SKM-1 (cell line): ENCODE data around the gene SLC4A1.
"Not testable (repeated sequence)": the region's sequence is repeated elsewhere in the genome, so short reads cannot be mapped to it uniquely, and the experiment has no call there.

Experiments
- DNase-seq: peaks from one replicate; lab custom pipeline; 2025; ENCODE audit not compliant: unreplicated experiment; lab: John Stamatoyannopoulos, UW

Gene SLC4A1

GRCh38 chr17:44257815-44258760, 9.8 kb downstream of the SLC4A1 start:
- DNase-seq, result no peak

DNA sequence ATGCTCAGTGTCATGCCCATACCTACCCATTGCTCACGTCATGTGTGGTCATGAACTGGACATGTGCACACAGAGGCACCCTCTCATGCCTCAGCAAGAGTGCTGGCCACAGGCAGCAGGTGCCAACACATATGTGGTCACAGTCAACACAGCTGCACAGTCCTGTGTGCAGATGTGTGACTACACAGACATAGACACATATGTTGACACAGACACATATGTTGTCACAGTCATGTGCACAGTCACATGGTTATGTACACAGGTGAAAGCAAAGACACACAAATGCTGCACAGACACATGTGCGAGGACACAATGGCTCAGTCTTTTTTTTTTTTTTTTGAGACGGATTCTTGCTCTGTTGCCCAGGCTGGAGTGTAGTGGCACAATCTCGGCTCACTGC, 11.3 kb downstream of the SLC4A1 start:
- DNase-seq, result no peak

DNA sequence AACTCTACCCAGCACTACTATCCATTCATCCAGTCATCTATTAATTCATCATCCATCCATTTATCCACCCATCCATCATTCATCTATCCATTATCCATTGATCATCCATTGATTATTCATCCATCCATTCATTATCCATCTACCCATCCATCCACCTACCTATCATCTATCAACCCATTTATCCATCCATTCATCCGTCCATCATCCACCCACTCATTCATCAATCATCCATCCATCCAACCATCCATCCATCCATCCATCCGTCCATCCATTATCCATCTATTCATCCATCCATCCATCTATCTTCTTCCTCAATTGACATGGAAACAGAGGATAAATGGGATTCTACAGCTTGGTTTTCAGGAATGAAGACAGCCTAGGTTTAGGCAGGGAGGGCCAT, 12.0 kb downstream of the SLC4A1 start:
- DNase-seq, result no peak

GRCh38 chr17:44254361-44255095, 13.4 kb downstream of the SLC4A1 start:
- no peak for DNase-seq

- no peak for DNase-seq
These were observed 14.9 kb downstream of the SLC4A1 start for GRCh38 chr17:44253006-44253405.

DNA sequence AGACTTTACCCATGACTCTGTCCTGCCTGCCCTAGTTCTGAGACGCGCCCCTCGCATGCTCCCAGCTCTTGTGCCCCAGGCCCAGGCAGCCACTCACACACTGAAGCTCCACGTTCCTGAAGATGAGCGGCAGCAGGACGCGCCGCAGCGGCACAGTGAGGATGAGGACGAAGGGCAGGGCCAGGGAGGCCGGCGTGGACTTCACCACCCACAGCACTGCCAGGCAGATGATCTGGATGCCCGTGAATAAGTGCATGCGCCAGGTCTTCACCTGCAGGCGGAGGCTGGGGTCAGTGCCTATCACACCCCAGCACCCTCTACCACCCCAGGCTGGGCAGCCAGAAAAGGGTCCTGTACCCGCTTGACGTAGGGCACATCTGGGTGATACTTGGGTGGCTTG, 16.9 kb downstream of the SLC4A1 start:
- no peak for DNase-seq

DNA sequence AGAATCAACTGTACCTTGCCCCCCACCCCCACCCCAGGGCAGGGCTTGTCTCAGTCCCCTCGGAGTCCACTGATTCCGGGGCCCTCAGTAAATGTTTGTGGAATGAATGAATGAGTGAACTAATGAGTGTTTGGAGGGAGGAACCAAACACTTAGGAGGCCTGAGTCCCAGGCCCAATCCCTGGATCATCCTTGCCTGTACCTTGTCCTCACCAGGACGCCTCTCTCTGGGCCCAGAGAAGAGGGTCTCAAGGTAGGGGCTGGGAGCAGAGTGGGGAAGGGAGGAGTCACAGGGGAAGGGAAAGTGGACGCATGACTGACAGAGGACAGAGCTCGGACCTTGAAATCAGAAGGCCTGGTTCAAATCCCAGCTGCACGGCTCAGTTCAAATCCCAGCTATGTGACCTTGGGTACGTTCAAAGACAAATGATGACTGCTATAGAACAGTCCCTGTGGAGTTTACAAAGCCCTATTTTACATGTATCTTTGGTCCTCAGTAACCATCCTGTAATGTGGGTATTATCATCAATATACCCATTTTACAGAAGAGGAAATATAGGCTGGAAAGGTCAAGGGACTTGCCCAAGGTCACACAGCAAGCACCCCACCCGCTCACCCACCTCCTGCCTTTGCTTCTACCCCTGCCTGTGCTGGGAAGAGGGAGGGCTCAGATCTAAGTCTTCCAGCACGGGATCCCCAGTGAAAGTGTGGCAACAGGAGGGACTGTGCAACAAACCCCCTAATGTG, 18.3 kb downstream of the SLC4A1 start:
- DNase-seq, result no peak

DNA sequence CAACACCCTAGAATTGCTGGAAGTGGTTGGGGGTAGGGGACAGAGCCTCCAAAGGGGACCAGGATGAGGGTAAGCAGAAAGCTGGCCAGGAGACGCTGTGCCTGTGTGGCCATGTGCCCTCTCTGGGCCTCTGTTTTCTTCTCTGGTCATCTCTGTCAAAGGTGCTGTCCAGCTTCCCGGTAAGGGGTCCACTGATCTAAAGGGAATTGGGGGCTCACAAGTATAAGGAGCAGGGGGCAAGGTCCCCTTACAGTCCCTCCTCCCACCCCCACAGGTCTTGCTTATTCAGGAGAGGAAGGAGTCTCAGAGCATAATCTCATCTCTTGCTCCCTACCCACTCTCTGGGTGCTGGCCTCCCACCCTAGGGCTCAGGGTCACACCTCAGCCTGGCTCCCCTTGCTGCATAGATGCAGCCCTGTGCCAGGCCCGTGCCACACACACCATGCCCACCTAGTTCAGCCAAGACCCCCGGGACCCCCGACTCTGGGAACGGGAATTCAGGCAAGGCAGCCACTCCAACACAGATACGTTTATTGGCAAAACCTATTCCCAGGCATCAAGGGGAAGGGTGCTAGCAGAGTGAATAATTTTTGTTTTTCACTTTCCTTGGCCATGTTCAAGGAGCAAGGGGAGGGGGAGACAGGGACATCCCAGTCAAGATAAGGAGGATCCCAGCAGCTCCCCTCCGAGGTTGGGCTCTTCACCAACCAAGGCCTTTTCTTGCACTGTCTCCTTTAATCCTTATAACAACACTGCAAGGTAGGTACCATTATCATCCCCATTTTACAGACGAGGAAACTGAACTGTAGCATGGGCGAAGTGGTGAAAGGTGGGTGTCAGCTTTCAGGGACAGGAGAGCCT, 19.8 kb downstream of the SLC4A1 start:
- DNase-seq, result no peak

- DNase-seq, result no peak
These were observed 20.5 kb downstream of the SLC4A1 start for GRCh38 chr17:44247440-44247841.

DNA sequence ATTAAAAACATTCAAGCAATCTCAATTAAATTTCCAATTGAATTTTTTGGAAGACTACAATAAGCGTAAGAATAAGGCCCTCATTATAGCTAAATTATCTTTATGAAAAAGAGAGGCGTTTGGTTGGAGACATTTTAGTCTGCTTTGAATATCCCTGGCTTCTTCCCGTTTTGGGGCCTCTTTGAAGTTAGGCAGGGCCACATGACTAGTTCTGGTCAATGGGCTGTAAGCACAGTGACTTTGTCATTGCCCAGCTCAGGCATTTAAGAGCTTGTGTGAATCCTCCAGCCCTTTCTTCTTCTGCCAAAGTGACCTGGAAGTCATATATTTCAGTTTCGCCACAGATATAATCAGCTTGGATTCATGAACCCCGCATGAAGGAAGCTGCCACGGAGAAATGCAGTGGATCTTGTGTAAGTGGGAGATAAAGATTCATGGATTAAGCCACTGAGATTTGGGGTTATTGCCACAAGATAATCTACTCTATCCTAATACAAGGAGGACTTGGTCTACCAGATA, 26.8 kb downstream of the SLC4A1 start:
- DNase-seq, result no peak

DNA sequence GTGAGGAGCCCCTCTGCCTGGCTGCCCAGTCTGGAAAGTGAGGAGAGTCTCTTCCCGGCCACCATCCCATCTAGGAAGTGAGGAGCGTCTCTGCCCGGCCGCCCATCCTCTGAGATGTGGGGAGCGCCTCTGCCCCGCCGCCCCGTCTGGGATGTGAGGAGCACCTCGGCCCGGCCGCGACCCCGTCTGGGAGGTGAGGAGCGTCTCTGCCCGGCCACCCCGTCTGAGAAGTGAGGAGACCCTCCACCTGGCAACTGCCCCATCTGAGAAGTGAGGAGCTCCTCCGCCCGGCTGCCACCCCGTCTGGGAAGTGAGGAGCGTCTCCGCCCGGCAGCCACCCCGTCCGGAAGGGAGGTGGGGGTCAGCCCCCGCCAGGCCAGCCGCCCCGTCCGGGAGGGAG, 30.0 kb downstream of the SLC4A1 start:
- not testable (repeated sequence) for DNase-seq

DNA sequence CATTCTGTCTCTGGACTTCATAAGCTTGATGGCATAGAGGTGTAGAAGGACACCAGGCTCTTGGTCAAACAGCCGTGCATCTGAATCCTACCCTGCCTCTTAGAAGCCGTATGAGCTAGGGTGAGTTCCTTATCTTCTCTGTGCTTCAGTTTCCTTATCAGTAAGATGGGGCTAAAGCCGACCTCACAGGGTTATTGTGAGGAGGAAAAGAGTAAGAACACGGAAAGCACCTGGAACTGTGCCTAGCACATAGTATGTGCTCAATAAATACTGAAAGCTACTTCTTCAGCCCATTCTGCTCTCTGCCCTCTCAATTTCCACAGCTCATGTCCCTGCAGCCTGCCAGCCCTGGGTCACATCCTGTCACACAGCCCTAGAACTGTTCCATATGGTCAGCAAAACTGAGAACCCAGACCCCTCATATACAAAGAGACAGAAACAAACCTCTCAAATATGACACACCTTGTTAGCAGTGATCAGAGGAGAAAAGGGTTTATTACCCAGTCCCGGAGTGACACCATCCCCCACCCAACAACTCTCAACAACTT, 31.4 kb downstream of the SLC4A1 start:
- DNase-seq, result no peak

GRCh38 chr17:44235583-44235936, 32.4 kb downstream of the SLC4A1 start:
- DNase-seq, result no peak

DNA sequence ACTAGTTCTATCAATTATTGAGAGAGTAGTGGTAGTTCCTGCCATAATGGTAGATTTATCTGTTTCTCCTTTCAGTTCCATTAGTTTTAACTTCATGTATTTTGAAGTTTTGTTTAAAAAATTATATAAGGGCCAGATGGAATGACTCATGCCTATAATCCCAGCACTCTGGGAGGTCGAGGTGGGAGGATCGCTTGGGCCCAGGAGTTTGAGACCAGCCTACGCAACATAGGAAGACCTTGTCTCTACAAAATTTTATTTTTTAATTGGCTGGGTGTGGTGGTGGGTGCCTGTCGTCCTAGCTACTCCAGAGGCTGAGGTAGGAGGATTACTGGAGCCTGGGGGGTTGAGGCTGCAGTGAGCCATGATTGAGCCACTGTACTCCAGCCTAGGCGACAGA, 34.4 kb downstream of the SLC4A1 start:
- DNase-seq, result no peak

GRCh38 chr17:44232061-44232460, 35.9 kb downstream of the SLC4A1 start:
- DNase-seq, result no peak

GRCh38 chr17:44230140-44230539, 37.8 kb downstream of the SLC4A1 start:
- DNase-seq, result no peak

DNA sequence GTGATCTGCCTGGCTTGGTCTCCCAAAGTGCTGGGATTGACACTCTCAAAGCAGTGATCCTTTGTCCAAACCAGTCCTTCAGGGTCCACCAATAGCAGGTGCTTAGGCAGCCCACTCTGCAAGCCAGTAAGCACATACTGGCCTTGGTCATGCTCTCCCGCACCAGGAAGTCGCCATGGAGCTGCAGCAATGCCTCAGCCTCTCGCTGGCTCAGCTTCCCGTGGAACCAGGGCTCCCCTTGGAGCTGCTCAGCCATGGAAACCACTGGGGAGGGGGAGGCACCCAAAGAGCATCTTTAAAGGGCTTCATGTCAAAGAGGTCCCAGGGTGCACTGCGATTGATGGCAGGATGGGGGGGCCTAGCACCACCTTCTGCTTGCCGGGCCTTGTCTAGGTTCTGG, 38.8 kb downstream of the SLC4A1 start:
- DNase-seq, result no peak

DNA sequence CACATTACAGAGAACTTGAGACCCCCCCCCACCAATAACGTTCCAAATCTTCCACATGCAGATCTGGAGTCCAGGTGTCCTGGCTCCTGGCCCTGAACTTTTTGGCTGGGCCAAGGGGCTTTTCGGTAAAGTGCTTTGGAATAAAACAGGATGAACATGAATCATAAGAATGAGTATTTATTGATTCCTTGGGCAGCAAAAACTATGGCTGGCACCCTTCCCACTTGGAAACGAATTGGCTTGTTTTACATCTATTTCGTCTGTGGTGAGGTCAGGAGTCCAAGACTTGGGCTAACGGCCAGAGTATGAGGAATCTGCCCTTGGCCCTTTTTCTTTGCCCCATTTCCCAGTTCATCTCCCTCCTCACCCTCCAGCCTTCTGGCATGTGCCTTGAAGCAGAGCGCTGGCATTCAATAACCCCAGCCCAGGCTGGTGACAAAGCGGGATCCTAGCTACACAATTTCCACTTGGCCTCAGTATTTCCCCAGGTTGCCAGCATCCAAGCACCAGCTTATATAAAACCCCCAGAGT, 44.3 kb downstream of the SLC4A1 start:
- DNase-seq, result no peak

GRCh38 chr17:44222112-44222869, 45.6 kb downstream of the SLC4A1 start:
- no peak for DNase-seq

GRCh38 chr17:44221862-44222111, 46.1 kb downstream of the SLC4A1 start:
- no peak for DNase-seq
